T-helper 22 cell (primary cell): ENCODE measurements around the gene HDAC5.
"Not testable (repeated sequence)": the region's sequence is repeated elsewhere in the genome, so short reads cannot be mapped to it uniquely, and the experiment has no call there.

Source experiments
- DNase-seq: peaks from one replicate; pipeline ENCODE4 v3.0.0-alpha.2; 2020; ENCODE audit warnings: low read depth

Gene HDAC5

DNA sequence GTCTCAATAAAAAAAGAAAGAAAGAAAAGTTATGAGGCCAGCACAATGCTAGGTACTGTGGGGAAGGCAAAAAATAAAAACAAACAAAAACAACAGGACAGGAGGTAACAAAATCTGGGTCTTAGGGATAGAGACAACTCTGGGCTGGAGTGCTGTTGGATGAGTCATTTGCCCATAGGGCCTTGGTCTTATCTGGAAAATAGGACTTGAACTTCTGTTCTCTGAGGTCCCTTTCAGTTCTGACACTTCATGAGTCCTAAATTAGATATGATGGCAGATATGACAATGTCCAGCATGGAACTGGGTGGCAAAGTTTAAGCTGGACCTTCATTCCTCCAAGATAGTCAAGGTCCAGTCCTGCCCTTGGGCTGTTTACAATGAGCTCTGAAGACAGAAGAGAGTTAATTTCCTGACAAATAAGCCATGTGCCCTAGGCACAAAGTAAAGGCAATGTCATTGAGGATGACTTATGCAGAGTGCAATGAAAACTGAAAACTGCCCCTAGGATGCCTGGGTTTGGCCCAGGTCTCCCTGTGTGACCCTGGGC is 8.9 kb upstream of the HDAC5 start:
- no peak for DNase-seq

DNA sequence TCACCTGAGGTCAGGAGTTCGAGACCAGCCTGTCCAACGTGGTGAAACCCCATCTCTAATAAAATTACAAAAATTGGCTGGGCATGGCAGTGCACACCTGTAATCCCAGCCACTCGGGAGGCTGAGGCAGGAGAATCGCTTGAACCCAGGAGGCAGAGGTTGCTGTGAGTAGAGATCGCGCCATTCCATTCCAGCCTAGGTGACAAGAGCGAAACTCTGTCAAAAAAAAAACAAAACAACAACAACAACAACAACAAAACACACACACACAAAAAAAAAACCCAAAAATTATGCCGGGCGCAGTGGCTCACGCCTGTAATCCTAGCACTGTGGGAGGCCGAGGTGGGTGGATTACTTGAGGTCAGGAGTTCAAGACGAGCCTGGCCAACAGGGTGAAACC is 7.9 kb upstream of the HDAC5 start:
- not testable (repeated sequence) for DNase-seq

- no peak for DNase-seq
Measured at GRCh38 chr17:44130693-44131349, 7.4 kb upstream of the HDAC5 start.

- DNase-seq, result no peak
Measured at GRCh38 chr17:44128383-44128782, 4.9 kb upstream of the HDAC5 start.

GRCh38 chr17:44124118-44124438 is 637 bp upstream of the HDAC5 start:
- DNase-seq, result no peak

DNA sequence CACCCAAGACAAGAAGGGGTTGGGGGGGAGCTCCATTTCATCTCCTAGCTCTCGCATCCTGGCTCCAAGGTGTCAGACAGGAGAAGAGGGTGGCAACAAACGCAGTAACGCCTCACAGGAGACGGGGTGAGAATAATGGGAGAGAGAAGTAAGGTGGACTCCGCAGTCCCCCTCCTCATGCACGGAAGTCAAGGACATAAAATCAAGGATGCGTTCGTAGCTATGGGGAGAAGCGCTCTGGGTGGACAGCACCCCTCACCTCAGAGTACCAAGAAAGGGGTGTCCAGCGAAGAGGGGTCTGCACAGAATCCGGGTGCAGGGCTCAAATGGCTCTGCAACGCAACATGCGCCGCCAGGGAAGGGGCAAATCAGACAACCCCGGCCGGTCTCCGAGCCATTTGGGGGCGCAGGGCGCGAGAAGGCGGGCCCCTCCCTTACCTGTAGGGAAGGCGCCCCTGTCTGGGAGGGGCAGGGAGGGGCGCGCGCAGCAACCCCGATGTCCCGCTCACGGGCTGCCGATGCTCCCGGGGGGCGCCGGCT is 555 bp downstream of the HDAC5 start:
- DNase-seq, result peak; percentile 9

GRCh38 chr17:44121997-44122815 is 1.2 kb downstream of the HDAC5 start:
- DNase-seq, result no peak

- no peak for DNase-seq
Measured at GRCh38 chr17:44120851-44121605, 2.4 kb downstream of the HDAC5 start.

- not testable (repeated sequence) for DNase-seq
Measured at GRCh38 chr17:44120281-44120680, 3.2 kb downstream of the HDAC5 start.

- no peak for DNase-seq
Measured at GRCh38 chr17:44119798-44120197, 3.6 kb downstream of the HDAC5 start.

GRCh38 chr17:44119062-44119461 is 4.4 kb downstream of the HDAC5 start:
- DNase-seq, result no peak

DNA sequence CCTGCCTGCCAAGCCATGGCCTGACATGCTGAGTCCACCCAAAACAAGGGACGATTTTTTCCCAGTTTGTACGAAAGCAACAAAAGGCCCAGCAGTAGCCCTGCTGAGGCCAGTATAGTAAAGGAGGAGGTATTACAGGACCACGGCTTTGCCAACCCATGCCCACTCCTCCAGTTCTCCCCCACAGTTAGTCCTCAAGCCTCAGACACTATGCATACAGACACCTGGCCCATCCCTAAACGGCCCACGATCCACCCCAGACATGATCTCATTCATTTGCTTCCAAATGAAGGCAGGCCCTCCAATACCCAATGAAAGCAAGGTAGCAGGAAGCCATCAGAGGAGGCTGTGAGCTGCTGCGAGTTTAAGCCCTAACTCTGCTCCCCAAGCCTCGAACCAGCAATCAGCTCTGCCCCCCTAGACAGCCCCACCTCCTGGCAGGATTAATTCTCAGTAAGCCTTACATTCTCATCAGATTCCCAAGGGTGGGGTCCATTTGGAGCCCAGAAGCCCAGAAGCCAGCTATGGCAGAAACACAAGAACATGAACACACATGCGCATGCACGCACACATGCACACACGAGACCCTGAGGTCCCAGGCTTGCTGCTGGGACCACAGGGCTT is 4.9 kb downstream of the HDAC5 start:
- no peak for DNase-seq

DNA sequence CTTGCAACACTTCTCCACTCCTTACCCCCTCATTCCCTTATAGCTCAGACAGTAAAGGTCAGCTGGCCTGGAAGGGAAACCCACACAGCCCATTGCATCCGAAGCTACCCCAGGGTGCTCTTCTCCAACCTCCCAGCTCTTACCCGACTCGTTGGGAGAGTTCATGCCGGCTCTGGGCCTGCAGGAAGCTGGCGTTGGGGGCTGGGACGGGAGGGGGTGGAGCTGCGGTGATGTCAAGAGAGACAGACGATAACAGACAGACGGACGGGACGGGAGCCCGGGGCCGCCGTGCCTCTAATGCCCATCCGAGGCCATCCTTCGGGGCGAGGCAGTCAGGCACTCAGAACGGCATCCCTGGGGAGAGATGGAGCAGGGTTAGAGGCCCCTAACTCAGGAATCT is 6.1 kb downstream of the HDAC5 start:
- DNase-seq, result no peak

- DNase-seq, result no peak
Measured at GRCh38 chr17:44115585-44116415, 7.6 kb downstream of the HDAC5 start.

DNA sequence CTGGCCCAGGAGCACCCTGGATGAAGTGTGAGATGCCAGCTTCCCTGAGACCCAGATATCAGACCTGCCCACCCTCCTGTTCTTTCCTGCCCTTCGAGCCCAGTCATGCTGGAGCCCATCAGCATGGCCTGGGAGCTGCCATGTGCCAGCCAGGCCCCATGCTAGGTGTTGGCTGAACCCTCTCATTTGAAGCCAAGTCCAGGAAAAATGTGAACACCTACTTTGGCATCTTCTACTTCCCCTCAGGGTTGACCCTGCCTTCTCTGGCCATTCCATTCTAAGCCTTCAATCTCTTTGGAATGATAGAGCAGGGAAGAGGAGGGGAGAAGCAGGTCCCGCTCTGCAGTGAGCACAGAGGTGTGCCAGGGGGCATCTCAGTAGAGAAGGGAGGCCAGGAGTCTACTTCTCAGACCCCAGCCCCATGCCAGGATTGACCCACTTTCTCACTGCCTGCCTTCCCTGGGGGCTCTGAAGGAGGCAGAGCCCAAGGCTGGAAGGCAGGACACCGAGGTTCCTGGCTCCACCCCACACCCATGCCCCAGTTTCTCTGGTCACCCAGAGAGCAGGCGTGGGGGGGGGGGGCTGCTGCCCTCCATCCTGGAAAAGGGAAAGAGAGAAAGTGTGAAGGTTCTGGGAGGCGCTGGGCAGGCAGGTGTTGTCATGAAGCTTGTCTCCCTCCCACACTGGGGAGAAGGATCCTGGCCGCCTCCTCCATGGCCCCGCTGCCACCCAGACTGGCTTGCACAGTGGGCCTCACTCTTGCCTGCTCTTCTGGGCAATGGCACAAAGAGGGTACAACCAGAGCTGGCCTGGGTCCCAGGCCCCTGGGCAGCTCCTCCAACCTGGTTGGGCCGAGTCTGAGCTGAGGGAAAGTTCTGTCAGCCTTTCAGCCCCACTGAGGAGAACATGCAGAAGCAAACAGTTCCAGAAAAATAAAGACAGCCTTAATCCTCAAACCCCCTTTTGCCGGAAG is 9.3 kb downstream of the HDAC5 start:
- DNase-seq, result no peak

- DNase-seq, result no peak
Measured at GRCh38 chr17:44113382-44113781, 10.1 kb downstream of the HDAC5 start.

GRCh38 chr17:44112284-44113280 is 10.9 kb downstream of the HDAC5 start:
- DNase-seq, result no peak

- DNase-seq, result no peak
Measured at GRCh38 chr17:44111777-44112176, 11.7 kb downstream of the HDAC5 start.
